Measurements from ENCODE around the gene TBC1D22B. TPM values are rescaled to one million over a fixed set of nuclear protein-coding genes. Genes with fewer than 3 reads are reported as not detected.

The TBC1D22B gene
- total RNA-seq, 1 experiment from 2014 or later = 12.9 TPM

- Mint-ChIP-seq H3K36me3 (ENCODE audit: insufficient read depth in 1 of 3, low read depth in 3 of 3) (peaks cover 5 to 9% (median 6%) of the 10 kb centered on the region in 3 experiments; a peak in 6 of 7 replicates), H3K4me3 (no peak overlapping the region), H3K9me3 (peaks cover 0 to 5% of the 10 kb centered on the region in 2 experiments; a peak in 1 of 5 replicates), H3K27me3 (ENCODE audit: low read depth) (peaks cover 7% of the 10 kb centered on the region), H3K4me1 (peaks cover 25 to 28% of the 10 kb centered on the region in 2 experiments), H3K27ac (no peak overlapping the region)
- Histone ChIP-seq H3K23me2 (ENCODE audit: insufficient read length, low read depth, low read length, poor library complexity, severe bottlenecking) (peaks cover 11% of the 10 kb centered on the region), H2AFZ (ENCODE audit: low read length) (no peak overlapping the region), H3K9me3 (ENCODE audit: control insufficient read depth, low read depth, low read length) (no peaks in the 10 kb centered on the region), H3K4me1 (ENCODE audit: insufficient read depth, low read length) (peaks cover 4% of the 10 kb centered on the region; the same call in 1 of the 2 replicates), H3K79me1 (ENCODE audit: insufficient read depth, low read depth, low read length, poor library complexity, severe bottlenecking) (no peaks in the 10 kb centered on the region), H2BK20ac (ENCODE audit: low read depth, low read length, poor library complexity, severe bottlenecking) (no peak overlapping the region), H3K27me3 (ENCODE audit: insufficient read depth, low read length) (no peaks in the 10 kb centered on the region), H4K8ac (replicated peaks; ENCODE audit: insufficient read length, low read depth, low read length) (no peak overlapping the region), H2AK5ac (ENCODE audit: insufficient read length, low read length) (no peak overlapping the region), H3T11ph (ENCODE audit: low read length) (no peak overlapping the region), H3K27ac (ENCODE audit: insufficient read length, low read depth, low read length) (no peak overlapping the region), H4K91ac (ENCODE audit: insufficient read length, low read depth, low read length) (no peak overlapping the region), H3K79me2 (ENCODE audit: insufficient read depth, low read length) (peaks cover 12% of the 10 kb centered on the region; the same call in 1 of the 2 replicates), H3K4ac (ENCODE audit: low read depth, low read length) (no peak overlapping the region), H2BK5ac (ENCODE audit: insufficient read length, low read length) (no peak overlapping the region), H2BK120ac (ENCODE audit: low read depth, low read length, poor library complexity, severe bottlenecking) (no peak overlapping the region), H3K14ac (ENCODE audit: insufficient read depth, low read length) (no peak overlapping the region), H3K18ac (ENCODE audit: insufficient read length, low read depth, low read length) (no peak overlapping the region), H3K4me2 (ENCODE audit: insufficient read depth, insufficient read length, low read length) (no peak overlapping the region), H3K23ac (ENCODE audit: insufficient read length, low read depth, low read length) (no peak overlapping the region), H3K9ac (ENCODE audit: extremely low read depth, insufficient read length, low read length) (no peak overlapping the region), H4K5ac (ENCODE audit: insufficient read length, low read depth, low read length) (no peak overlapping the region), H2BK15ac (ENCODE audit: low read depth, low read length) (no peak overlapping the region), H4K20me1 (ENCODE audit: control insufficient read depth, insufficient read depth, insufficient read length) (no peaks in the 10 kb centered on the region), H2BK12ac (ENCODE audit: insufficient read length, low read depth, low read length) (no peak overlapping the region), H3K56ac (ENCODE audit: insufficient read length, low read depth, low read length) (no peak overlapping the region)
- DNase-seq = no peak
- WGBS (ENCODE audit: extremely low coverage, insufficient read length, low lambda C conversion rate) = no CpG with 5 or more reads among the region's 2 CpGs
- TF ChIP-seq CTCF (conservative IDR thresholded peaks at IDR 0.05) = no peak
These were observed 100.3 kb downstream of the TBC1D22B start for GRCh38 chr6:37357860-37358259.
